Tongue (tissue), 2 donors: ENCODE measurements around the gene NT5C3B. TPM values are rescaled to one million over a fixed set of nuclear protein-coding genes. Genes with fewer than 3 reads are reported as not detected.
"Not testable (repeated sequence)": the region's sequence is repeated elsewhere in the genome, so short reads cannot be mapped to it uniquely, and the experiment has no call there.

Source experiments
- DNase-seq: peaks from one replicate; pipeline ENCODE4 v3.0.0-alpha.2; 2015
- total RNA-seq: library from RNA; depleted of rRNA; stranded (reverse); fragments of >200 nt; gene quantifications from one replicate; pipeline ENCODE4 v1.2.3, GENCODE V29; 2014

Gene NT5C3B
- 42.7 TPM for total RNA-seq

GRCh38 chr17:41835800-41836549 lies at the start of gene NT5C3B:
TSS of gene NT5C3B (minus strand) at chr17:41836232. CDS start at chr17:41836193, 39 bp downstream.
- peak; percentile 82 for DNase-seq

- DNase-seq: no peak
Measured at GRCh38 chr17:41885733-41886132, 49.7 kb upstream of the NT5C3B start.

GRCh38 chr17:41882756-41883155 lies 46.7 kb upstream of the NT5C3B start:
- no peak for DNase-seq

GRCh38 chr17:41880130-41880529 lies 44.1 kb upstream of the NT5C3B start:
- DNase-seq: no peak

- DNase-seq: not testable (repeated sequence)
Measured at GRCh38 chr17:41874293-41874670, 38.2 kb upstream of the NT5C3B start.

- DNase-seq: no peak
Measured at GRCh38 chr17:41873559-41874292, 37.7 kb upstream of the NT5C3B start.

- DNase-seq: no peak
Measured at GRCh38 chr17:41871789-41872188, 35.8 kb upstream of the NT5C3B start.

- no peak for DNase-seq
Measured at GRCh38 chr17:41870627-41871026, 34.6 kb upstream of the NT5C3B start.

GRCh38 chr17:41870097-41870496 lies 34.1 kb upstream of the NT5C3B start:
- no peak for DNase-seq

GRCh38 chr17:41869426-41869825 lies 33.4 kb upstream of the NT5C3B start:
- DNase-seq: peak; percentile 18

- DNase-seq: no peak
Measured at GRCh38 chr17:41868568-41868967, 32.5 kb upstream of the NT5C3B start.

GRCh38 chr17:41865596-41865893 lies 29.5 kb upstream of the NT5C3B start:
- no peak for DNase-seq

- peak; percentile 96 for DNase-seq
Measured at GRCh38 chr17:41864836-41865595, 29.0 kb upstream of the NT5C3B start, which contains the start of gene KLHL11. TSS of gene KLHL11 (minus strand) at chr17:41865423. CDS start at chr17:41865370, 53 bp downstream.

- no peak for DNase-seq
Measured at GRCh38 chr17:41864498-41864835, 28.4 kb upstream of the NT5C3B start.

GRCh38 chr17:41863074-41863848 lies 27.2 kb upstream of the NT5C3B start:
- DNase-seq: no peak

GRCh38 chr17:41860254-41860931 lies 24.4 kb upstream of the NT5C3B start:
- DNase-seq: no peak

- DNase-seq: not testable (repeated sequence)
Measured at GRCh38 chr17:41851382-41851781, 15.3 kb upstream of the NT5C3B start.

GRCh38 chr17:41849251-41849990 lies 13.4 kb upstream of the NT5C3B start:
- DNase-seq: no peak

- no peak for DNase-seq
Measured at GRCh38 chr17:41848788-41849187, 12.8 kb upstream of the NT5C3B start.

GRCh38 chr17:41844971-41845370 lies 8.9 kb upstream of the NT5C3B start:
- no peak for DNase-seq

GRCh38 chr17:41840781-41841180 lies 4.7 kb upstream of the NT5C3B start:
- DNase-seq: not testable (repeated sequence)
